ENCODE measurements around the gene RHOC.
A peak's percentile ranks its signal among the peaks of the same experiment; 100 is the strongest.

RHOC gene

GRCh38 chr1:112715264-112716053 is 8.5 kb upstream of the RHOC start, which contains the start of gene PPM1J:
Gene PPM1J (minus strand): TSS chr1:112715332. CDS start chr1:112715301, 31 bp downstream.
- Histone ChIP-seq H3K4me1 (ENCODE audit: control insufficient read depth, insufficient read depth, low read length) (no peaks in the 10 kb centered on the region), H3K9me3 (ENCODE audit: control insufficient read depth, insufficient read depth, low read depth, low read length) (no peaks in the 10 kb centered on the region), H3K4me3 (ENCODE audit: low read depth, low read length) (peak within 1 kb of the TSS; percentile 57), H3K27ac (ENCODE audit: extremely low read depth, low read depth, low read length) (no peak within 1 kb of the TSS; the same call in 1 of the 2 replicates), H3K36me3 (ENCODE audit: control insufficient read depth in 2 of 2, insufficient read depth in 1 of 2, low read length in 2 of 2) (no peaks in the 10 kb centered on the region)
- ChIA-PET POLR2A (interaction anchor here (0.5 to 2.0 kb wide), 9 partner anchors 10 to 674 kb away, joined by 3 to 17 read pairs (median 5); partner anchors contain the start of genes CTTNBP2NL, MAGI3, MOV10 and ST7L), CTCF (interaction anchor here (0.6 to 9.1 kb wide), 72 partner anchors 7 to 1196 kb away, joined by 3 to 417 read pairs (median 4); partner anchors contain the start of genes CTTNBP2NL, LRIG2 and SLC16A1)
- TF ChIP-seq ZNF354C (tag by site-specific recombination; IDR thresholded peaks at IDR 0.05; ENCODE audit: borderline replicate concordance, low read depth) = no peak
- no peak for TF ChIP-seq ZNF169 (tag by site-specific recombination; IDR thresholded peaks at IDR 0.05)
- TF ChIP-seq SCRT2 (tag by site-specific recombination; IDR thresholded peaks at IDR 0.05) = no peak
- peak; percentile 92 for TF ChIP-seq SP2 (tag by site-specific recombination; IDR thresholded peaks at IDR 0.05)
- TF ChIP-seq ELK4 (IDR thresholded peaks at IDR 0.05; ENCODE audit: borderline replicate concordance, low read depth, low read length) = no peak
- peak; percentile 36; the same call in 1 of the 2 replicates for TF ChIP-seq ZFHX2 (tag by site-specific recombination; conservative IDR thresholded peaks at IDR 0.05)
- peak; percentile 45 for TF ChIP-seq KLF1 (tag by site-specific recombination; IDR thresholded peaks at IDR 0.05)
- no peak for TF ChIP-seq IKZF3 (tag by site-specific recombination; IDR thresholded peaks at IDR 0.05)
- peak; percentile 46; the same call in 1 of the 2 replicates for TF ChIP-seq ZNF398 (tag by site-specific recombination; IDR thresholded peaks at IDR 0.05)
- TF ChIP-seq ZNF629 (tag by site-specific recombination; IDR thresholded peaks at IDR 0.05) = 0 out of 2 replicates have a peak, but pooled peaks have one; percentile 37
- 0 out of 2 replicates have a peak, but pooled peaks have one; percentile 22 for TF ChIP-seq ZEB2 (tag by site-specific recombination; IDR thresholded peaks at IDR 0.05)
- TF ChIP-seq GLIS2 (tag by site-specific recombination; IDR thresholded peaks at IDR 0.05) = peak; percentile 57
- peak; percentile 89 for TF ChIP-seq SP3 (tag by site-specific recombination; IDR thresholded peaks at IDR 0.05)
- TF ChIP-seq ZNF211 (tag by site-specific recombination; IDR thresholded peaks at IDR 0.05; ENCODE audit: low read depth) = no peak
- TF ChIP-seq PATZ1 (tag by site-specific recombination; IDR thresholded peaks at IDR 0.05) = peak; percentile 79
- TF ChIP-seq ZBTB48 (tag by site-specific recombination; IDR thresholded peaks at IDR 0.05) = peak; percentile 76; the same call in 1 of the 2 replicates
- TF ChIP-seq PRDM10 (tag by site-specific recombination; IDR thresholded peaks at IDR 0.05) = 0 out of 2 replicates have a peak, but pooled peaks have one; percentile 7
- TF ChIP-seq ZSCAN5A (tag by site-specific recombination; IDR thresholded peaks at IDR 0.05) = no peak
- TF ChIP-seq KLF16 (tag by site-specific recombination; IDR thresholded peaks at IDR 0.05) = peak; percentile 34; the same call in 1 of the 2 replicates
- peak; percentile 66 for TF ChIP-seq ZNF335 (tag by site-specific recombination; conservative IDR thresholded peaks at IDR 0.05)
- peak; percentile 42 for TF ChIP-seq EGR2 (tag by site-specific recombination; IDR thresholded peaks at IDR 0.05; ENCODE audit: low read depth)
- TF ChIP-seq KLF10 (tag by site-specific recombination; IDR thresholded peaks at IDR 0.05) = peak; percentile 82; the same call in 1 of the 2 replicates
- TF ChIP-seq KLF8 (tag by site-specific recombination; IDR thresholded peaks at IDR 0.05) = peak; percentile 79
- peak; percentile 96 for TF ChIP-seq ZBTB20 (tag by site-specific recombination; IDR thresholded peaks at IDR 0.05)
- TF ChIP-seq ZSCAN4 (tag by site-specific recombination; IDR thresholded peaks at IDR 0.05) = no peak

Data from HEK293 (cell line).